Gastrocnemius medialis (tissue), 4 donors: ENCODE measurements around the gene FSIP1. TPM values are rescaled to one million over a fixed set of nuclear protein-coding genes. Genes with fewer than 3 reads are reported as not detected.

Experiments
- ATAC-seq, 2 donors: fragments of 150-250 bp; one replicate each; pipeline ENCODE4 v1.9.1; 2016
- DNase-seq, 2 donors: peaks; one replicate each; pipeline ENCODE4 v3.0.0-alpha.2; 2019
- H3K27ac ChIP-seq, 4 donors: fragments of 200-600 bp; sonication (generic); 1 replicate in 1 of 4; 2 replicates in 3 of 4; pipeline ENCODE4 v1.5.1; 2016 to 2018; ENCODE audit warnings: mild to moderate bottlenecking in 2 of 4, moderate library complexity in 1 of 4
- H3K27me3 ChIP-seq, 3 donors: fragments of 200-600 bp; sonication (generic) in 2 of 3; 1 replicate in 1 of 3; 2 replicates in 2 of 3; pipeline versions ENCODE4 v1.5.1 to v1.6.0; 2016 to 2019; ENCODE audit warnings: mild to moderate bottlenecking in 1 of 3, moderate library complexity in 1 of 3
- H3K36me3 ChIP-seq, 2 donors: fragments of 200-600 bp; sonication (generic) in 1 of 2; one replicate each; pipeline ENCODE4 v1.5.1; 2017 to 2018
- H3K4me1 ChIP-seq, 2 donors: fragments of 200-600 bp; sonication (generic) in 1 of 2; one replicate each; pipeline ENCODE4 v1.5.1; 2016 to 2017; ENCODE audit warnings: mild to moderate bottlenecking in 2 of 2
- H3K4me3 ChIP-seq, 4 donors: fragments of 200-600 bp; sonication (generic) in 3 of 4; 1 replicate in 1 of 4; 2 replicates in 3 of 4; pipeline ENCODE4 v1.5.1; 2016 to 2019; ENCODE audit warnings: mild to moderate bottlenecking in 2 of 4
- H3K9me3 ChIP-seq, 3 donors: fragments of 200-600 bp; sonication (generic) in 2 of 3; 1 replicate in 1 of 3; 2 replicates in 2 of 3; pipeline ENCODE4 v1.5.1; 2016 to 2019
- CTCF ChIP-seq, 5 experiments: fragments of 450-650 bp in 3 of 5; fragments of 200-600 bp in 2 of 5; sonication (generic) in 2 of 5; IDR thresholded peaks in 4 of 5; conservative IDR thresholded peaks in 1 of 5; 1 replicate in 4 of 5; 2 replicates in 1 of 5; pipeline ENCODE4 v1.5.1; 2016 to 2019; ENCODE audit warnings: antibody characterized with exemption in 5 of 5, mild to moderate bottlenecking in 3 of 5, moderate library complexity in 3 of 5
- POLR2A ChIP-seq, 2 donors: fragments of 450-650 bp; IDR thresholded peaks; one replicate each; pipeline ENCODE4 v1.6.1; 2017; ENCODE audit warnings: antibody characterized with exemption in 2 of 2, mild to moderate bottlenecking in 2 of 2, moderate library complexity in 2 of 2
- in situ Hi-C, 4 donors: fragments of 200-750 bp; cut with MboI; loops; one replicate each; pipeline versions ENCODE4 v1.15.0 to v1.8.0; 2017; ENCODE audit warnings: low sequenced_read_pairs in 4 of 4
- intact Hi-C: fragments of 100-400 bp; cut with DNase I; formaldehyde crosslinking; loops from one replicate; pipeline ENCODE4 v1.15.1; 2023; ENCODE audit warnings: low total_unique reads
- total RNA-seq, 4 donors: library from RNA; depleted of rRNA; stranded (reverse); fragments of >200 nt; gene quantifications; one replicate each; pipeline versions ENCODE4 v1.1.0 to v1.2.3, GENCODE V29; 2016

Gene FSIP1
- total RNA-seq, 4 donors from 2014 or later, result 0.11 to 23.9 (median 1.0) TPM; not detected in 1

DNA sequence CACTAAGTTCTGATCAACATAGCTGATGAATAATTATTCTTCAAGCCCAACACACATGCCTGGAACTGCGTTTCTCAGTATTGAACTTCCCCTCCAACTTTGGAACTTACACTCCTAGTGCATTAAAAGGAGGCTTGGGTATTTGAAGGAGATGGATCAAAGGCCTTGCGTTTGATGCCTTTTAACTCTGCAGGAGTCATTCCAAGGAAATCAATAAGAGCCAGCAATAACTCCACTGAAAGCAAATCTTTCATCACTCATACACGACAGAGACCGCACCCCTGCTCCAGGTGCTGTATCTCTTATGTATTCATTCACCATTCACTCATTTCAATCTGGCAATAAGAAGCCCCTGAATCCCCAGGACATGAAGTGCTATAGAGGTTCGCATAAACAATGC, 14.0 kb upstream of the FSIP1 start:
- TF ChIP-seq POLR2A (IDR thresholded peaks at IDR 0.05) (no peak), CTCF (IDR thresholded peaks at IDR 0.05 in 4 of 5, conservative IDR thresholded peaks at IDR 0.05 in 1 of 5) (no peak)
- in situ Hi-C loops, result loop anchor here in 2 of 4 donors (25.0 kb wide), 2 partner anchors 116 to 341 kb away; partner anchors contain the start of gene GPR176 (in 1 of the 2)
- H3K27me3 ChIP-seq, result no peaks in the 10 kb centered on the region
- peaks cover 0 to 3% of the 10 kb centered on the region in 2 donors for H3K4me1 ChIP-seq
- H3K36me3 ChIP-seq, result no peaks in the 10 kb centered on the region
- intact Hi-C loops, result no loop called here
- no peak for ATAC-seq
- no peak for DNase-seq
- H3K9me3 ChIP-seq, result no peaks in the 10 kb centered on the region
- H3K4me3 ChIP-seq, result no peak overlapping the region
- H3K27ac ChIP-seq, result no peak overlapping the region

GRCh38 chr15:39795486-39795885, 12.8 kb upstream of the FSIP1 start:
- Histone ChIP-seq H3K4me1 (peaks cover 0 to 3% of the 10 kb centered on the region in 2 donors), H3K27ac (no peak overlapping the region), H3K9me3 (no peaks in the 10 kb centered on the region), H3K27me3 (no peaks in the 10 kb centered on the region), H3K36me3 (no peaks in the 10 kb centered on the region), H3K4me3 (no peak overlapping the region)
- intact Hi-C loops, result no loop called here
- DNase-seq, result no peak
- in situ Hi-C loops, result loop anchor here in 2 of 4 donors (25.0 kb wide), 2 partner anchors 117 to 342 kb away; partner anchors contain the start of gene GPR176 (in 1 of the 2)
- TF ChIP-seq POLR2A (IDR thresholded peaks at IDR 0.05) (no peak), CTCF (IDR thresholded peaks at IDR 0.05 in 4 of 5, conservative IDR thresholded peaks at IDR 0.05 in 1 of 5) (no peak)
- no peak for ATAC-seq

DNA sequence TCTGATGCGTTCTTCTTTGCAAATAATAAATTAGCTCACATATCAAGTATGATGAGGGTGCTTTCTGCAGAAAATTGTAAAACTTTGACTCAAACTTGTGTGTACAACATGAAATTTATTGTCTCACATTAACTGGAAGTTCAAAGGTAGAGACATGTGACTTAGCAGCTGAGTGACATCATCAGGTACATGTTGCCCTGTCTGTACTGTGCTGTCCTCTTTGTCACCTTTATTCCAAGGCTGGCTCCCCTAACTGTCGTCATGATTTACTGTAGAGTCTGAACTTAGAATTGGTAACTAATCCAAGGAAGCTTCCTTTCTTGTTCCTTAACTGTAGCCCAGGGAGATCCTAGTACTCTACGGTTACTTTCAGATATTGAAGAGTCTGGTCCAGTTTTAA, 12.3 kb upstream of the FSIP1 start:
- H3K36me3 ChIP-seq, result no peaks in the 10 kb centered on the region
- TF ChIP-seq CTCF (IDR thresholded peaks at IDR 0.05 in 4 of 5, conservative IDR thresholded peaks at IDR 0.05 in 1 of 5), result no peak
- no peak for TF ChIP-seq POLR2A (IDR thresholded peaks at IDR 0.05)
- H3K9me3 ChIP-seq, result no peaks in the 10 kb centered on the region
- in situ Hi-C loops, result loop anchor here in 2 of 4 donors (25.0 kb wide), 2 partner anchors 117 to 342 kb away; partner anchors contain the start of gene GPR176 (in 1 of the 2)
- ATAC-seq (no peak), DNase-seq (no peak)
- intact Hi-C loops, result no loop called here
- H3K4me3 ChIP-seq, result no peak overlapping the region
- H3K27me3 ChIP-seq, result no peaks in the 10 kb centered on the region
- no peak overlapping the region for H3K27ac ChIP-seq
- H3K4me1 ChIP-seq, result peaks cover 0 to 3% of the 10 kb centered on the region in 2 donors

GRCh38 chr15:39793923-39794322, 11.3 kb upstream of the FSIP1 start:
- intact Hi-C loops (no loop called here), in situ Hi-C loops (loop anchor here in 2 of 4 donors (25.0 kb wide), 2 partner anchors 118 to 343 kb away; partner anchors contain the start of gene GPR176 (in 1 of the 2))
- no peak overlapping the region for H3K4me3 ChIP-seq
- no peaks in the 10 kb centered on the region for H3K36me3 ChIP-seq
- H3K9me3 ChIP-seq, result no peaks in the 10 kb centered on the region
- peaks cover 0 to 3% of the 10 kb centered on the region in 2 donors for H3K4me1 ChIP-seq
- no peak for DNase-seq
- ATAC-seq, result no peak
- no peak overlapping the region for H3K27ac ChIP-seq
- H3K27me3 ChIP-seq, result no peaks in the 10 kb centered on the region
- no peak for TF ChIP-seq POLR2A (IDR thresholded peaks at IDR 0.05)
- TF ChIP-seq CTCF (IDR thresholded peaks at IDR 0.05 in 4 of 5, conservative IDR thresholded peaks at IDR 0.05 in 1 of 5), result no peak
